KMS-11 (cell line): ENCODE results near the gene PLB1.

Experiments
- H2AFZ ChIP-seq: fragments of 200-600 bp; sonication (generic); 2 replicates; pipeline ENCODE4 v1.6.1; 2016; ENCODE audit warnings: antibody characterized with exemption, mixed run types, low read depth
- H3K27ac ChIP-seq: fragments of 200-600 bp; sonication (generic); 2 replicates; pipeline ENCODE4 v1.6.1; 2016; ENCODE audit warnings: mild to moderate bottlenecking, mixed run types
- H3K27me3 ChIP-seq: fragments of 200-600 bp; sonication (generic); 2 replicates; pipeline ENCODE4 v1.6.1; 2017; ENCODE audit warnings: mild to moderate bottlenecking, low read depth, mixed run types, moderate library complexity; ENCODE audit not compliant: insufficient read depth
- H3K36me3 ChIP-seq: fragments of 200-600 bp; sonication (generic); 2 replicates; pipeline ENCODE4 v1.6.1; 2017; ENCODE audit warnings: mild to moderate bottlenecking, mixed run types; ENCODE audit not compliant: insufficient read depth
- H3K4me1 ChIP-seq: fragments of 200-600 bp; sonication (generic); 2 replicates; pipeline ENCODE4 v1.6.1; 2016; ENCODE audit warnings: mild to moderate bottlenecking, low read depth, mixed run types; ENCODE audit not compliant: poor library complexity, severe bottlenecking
- H3K4me2 ChIP-seq: fragments of 200-600 bp; sonication (generic); 2 replicates; pipeline ENCODE4 v1.7.0; 2016; ENCODE audit warnings: mild to moderate bottlenecking, mixed run types
- H3K4me3 ChIP-seq: fragments of 200-600 bp; sonication (generic); IDR thresholded peaks from 2 replicates; pipeline ENCODE4 v1.6.1; 2017; ENCODE audit warnings: low read depth, low read length, mixed read lengths; ENCODE audit not compliant: insufficient read depth
- H3K79me2 ChIP-seq: fragments of 200-600 bp; sonication (generic); 2 replicates; pipeline ENCODE4 v1.6.1; 2016; ENCODE audit warnings: low read depth, mixed run types; ENCODE audit not compliant: insufficient read depth
- H3K9ac ChIP-seq: fragments of 200-600 bp; sonication (generic); 2 replicates; pipeline ENCODE4 v1.6.1; 2016; ENCODE audit warnings: mild to moderate bottlenecking, mixed run types
- H4K20me1 ChIP-seq: fragments of 200-600 bp; sonication (generic); 2 replicates; pipeline ENCODE4 v1.6.1; 2016; ENCODE audit warnings: mild to moderate bottlenecking, mixed run types; ENCODE audit not compliant: insufficient read depth
- TF ChIP-seq, protein P1 (sequence below): fragments of 200-600 bp; sonication (generic); conservative IDR thresholded peaks from 2 replicates; pipeline ENCODE4 v1.6.1; 2017; ENCODE audit warnings: low read depth, mild to moderate bottlenecking, antibody characterized with exemption, low read length, moderate library complexity, mixed read lengths

The PLB1 gene

DNA sequence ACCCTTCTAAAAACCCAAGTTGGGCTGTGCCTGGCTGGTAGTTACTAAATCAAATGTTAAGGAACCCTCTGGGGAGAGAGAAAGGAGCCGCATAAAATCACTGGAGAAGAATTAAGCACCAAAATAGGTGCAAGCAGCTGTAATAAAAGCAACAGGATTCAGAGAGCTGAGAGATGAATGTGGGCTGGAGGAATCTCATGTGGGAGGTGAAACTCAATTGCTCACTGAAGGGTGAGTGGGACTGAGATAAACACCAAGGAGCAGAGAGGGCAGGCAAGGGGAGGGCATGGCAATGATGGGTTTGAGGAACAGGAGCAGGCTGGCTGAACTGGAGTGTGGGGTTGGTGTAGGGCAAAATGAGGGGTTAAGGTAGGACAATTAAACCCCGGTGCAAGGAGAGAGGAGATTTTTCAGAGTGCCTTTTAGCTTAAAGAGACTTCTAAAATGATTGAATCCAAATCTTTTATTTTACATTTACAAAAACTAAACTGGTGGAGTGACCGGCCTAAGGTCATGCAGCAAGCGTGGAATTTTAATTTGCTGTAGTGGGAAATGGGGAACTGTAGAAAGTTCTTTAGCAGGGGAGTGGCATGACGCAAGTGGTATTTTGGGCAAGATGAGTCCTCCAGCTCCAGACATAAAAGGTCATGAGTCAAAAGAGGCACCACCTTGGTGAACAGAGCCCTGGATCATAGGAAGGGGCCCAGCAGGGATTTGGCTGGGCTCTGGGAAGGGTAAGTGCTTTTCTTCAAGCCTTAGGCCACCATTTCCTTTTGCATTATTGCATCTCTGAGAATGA lies 10.5 kb downstream of the PLB1 start:
- Histone ChIP-seq H3K4me1 (no peaks in the 10 kb centered on the region), H2AFZ (no peak overlapping the region), H3K79me2 (no peaks in the 10 kb centered on the region), H3K4me2 (no peak overlapping the region), H4K20me1 (no peaks in the 10 kb centered on the region), H3K27me3 (no peaks in the 10 kb centered on the region), H3K27ac (no peak overlapping the region), H3K36me3 (no peaks in the 10 kb centered on the region), H3K9ac (no peak overlapping the region), H3K4me3 (no peak overlapping the region)
- TF ChIP-seq, protein P1, sequence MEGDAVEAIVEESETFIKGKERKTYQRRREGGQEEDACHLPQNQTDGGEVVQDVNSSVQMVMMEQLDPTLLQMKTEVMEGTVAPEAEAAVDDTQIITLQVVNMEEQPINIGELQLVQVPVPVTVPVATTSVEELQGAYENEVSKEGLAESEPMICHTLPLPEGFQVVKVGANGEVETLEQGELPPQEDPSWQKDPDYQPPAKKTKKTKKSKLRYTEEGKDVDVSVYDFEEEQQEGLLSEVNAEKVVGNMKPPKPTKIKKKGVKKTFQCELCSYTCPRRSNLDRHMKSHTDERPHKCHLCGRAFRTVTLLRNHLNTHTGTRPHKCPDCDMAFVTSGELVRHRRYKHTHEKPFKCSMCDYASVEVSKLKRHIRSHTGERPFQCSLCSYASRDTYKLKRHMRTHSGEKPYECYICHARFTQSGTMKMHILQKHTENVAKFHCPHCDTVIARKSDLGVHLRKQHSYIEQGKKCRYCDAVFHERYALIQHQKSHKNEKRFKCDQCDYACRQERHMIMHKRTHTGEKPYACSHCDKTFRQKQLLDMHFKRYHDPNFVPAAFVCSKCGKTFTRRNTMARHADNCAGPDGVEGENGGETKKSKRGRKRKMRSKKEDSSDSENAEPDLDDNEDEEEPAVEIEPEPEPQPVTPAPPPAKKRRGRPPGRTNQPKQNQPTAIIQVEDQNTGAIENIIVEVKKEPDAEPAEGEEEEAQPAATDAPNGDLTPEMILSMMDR: no peak

GRCh38 chr2:28507796-28508764 lies 12.2 kb downstream of the PLB1 start:
- no peaks in the 10 kb centered on the region for H3K27me3 ChIP-seq
- no peak overlapping the region for H3K4me3 ChIP-seq
- no peaks in the 10 kb centered on the region for H4K20me1 ChIP-seq
- H3K27ac ChIP-seq: no peak overlapping the region
- no peak overlapping the region for H3K4me2 ChIP-seq
- H3K36me3 ChIP-seq: no peaks in the 10 kb centered on the region
- TF ChIP-seq, protein P1: no peak
- no peaks in the 10 kb centered on the region for H3K79me2 ChIP-seq
- H3K9ac ChIP-seq: no peak overlapping the region
- no peak overlapping the region for H2AFZ ChIP-seq
- no peaks in the 10 kb centered on the region for H3K4me1 ChIP-seq

GRCh38 chr2:28509361-28509760 lies 13.5 kb downstream of the PLB1 start:
- no peaks in the 10 kb centered on the region for H3K36me3 ChIP-seq
- H2AFZ ChIP-seq: no peak overlapping the region
- no peaks in the 10 kb centered on the region for H3K4me1 ChIP-seq
- no peak overlapping the region for H3K27ac ChIP-seq
- H3K4me3 ChIP-seq: no peak overlapping the region
- no peak overlapping the region for H3K4me2 ChIP-seq
- H3K27me3 ChIP-seq: no peaks in the 10 kb centered on the region
- H3K79me2 ChIP-seq: no peaks in the 10 kb centered on the region
- H4K20me1 ChIP-seq: no peaks in the 10 kb centered on the region
- TF ChIP-seq, protein P1: no peak
- H3K9ac ChIP-seq: no peak overlapping the region

GRCh38 chr2:28510184-28510583 lies 14.3 kb downstream of the PLB1 start:
- Histone ChIP-seq H2AFZ (no peak overlapping the region), H3K27ac (no peak overlapping the region), H3K79me2 (no peaks in the 10 kb centered on the region), H3K4me2 (no peak overlapping the region), H3K4me3 (no peak overlapping the region), H3K9ac (no peak overlapping the region), H4K20me1 (no peaks in the 10 kb centered on the region), H3K27me3 (no peaks in the 10 kb centered on the region), H3K4me1 (no peaks in the 10 kb centered on the region), H3K36me3 (no peaks in the 10 kb centered on the region)
- TF ChIP-seq, protein P1: no peak
